GF-D8 (cell line): ENCODE results near the gene MED8.

ENCODE experiments used
- DNase-seq: peaks from one replicate; lab custom pipeline; 2025; lab: John Stamatoyannopoulos, UW

Gene MED8

GRCh38 chr1:43358746-43359693, 30.6 kb downstream of the MED8 start, which contains the start of gene CDC20:
TSS of gene CDC20 (plus strand) at chr1:43358981. CDS start at chr1:43359216, 235 bp downstream.
- DNase-seq = peak; percentile 88

GRCh38 chr1:43358121-43358745, 31.4 kb downstream of the MED8 start:
- DNase-seq = peak; percentile 59

- DNase-seq = no peak
These were observed 32.3 kb downstream of the MED8 start for GRCh38 chr1:43357251-43357650.

GRCh38 chr1:43354936-43355335, 34.7 kb downstream of the MED8 start:
- no peak for DNase-seq

- DNase-seq = no peak
These were observed 35.1 kb downstream of the MED8 start for GRCh38 chr1:43354471-43354870.

GRCh38 chr1:43352881-43353280, 36.7 kb downstream of the MED8 start:
- no peak for DNase-seq

GRCh38 chr1:43352351-43352705, 37.3 kb downstream of the MED8 start:
- no peak for DNase-seq

- no peak for DNase-seq
These were observed 37.9 kb downstream of the MED8 start for GRCh38 chr1:43351421-43352350.

GRCh38 chr1:43350976-43351375, 38.6 kb downstream of the MED8 start:
- no peak for DNase-seq

GRCh38 chr1:43349594-43350306, 39.9 kb downstream of the MED8 start:
- no peak for DNase-seq

- DNase-seq = no peak
These were observed 40.6 kb downstream of the MED8 start for GRCh38 chr1:43348809-43349593.

- DNase-seq = no peak
These were observed 41.2 kb downstream of the MED8 start for GRCh38 chr1:43348343-43348808.

- DNase-seq = no peak
These were observed 43.0 kb downstream of the MED8 start for GRCh38 chr1:43346636-43347035.

GRCh38 chr1:43345120-43345519, 44.5 kb downstream of the MED8 start:
- DNase-seq = no peak

- DNase-seq = no peak
These were observed 45.2 kb downstream of the MED8 start for GRCh38 chr1:43344267-43344850.

- no peak for DNase-seq
These were observed 49.0 kb downstream of the MED8 start for GRCh38 chr1:43340559-43340958.

GRCh38 chr1:43339584-43340232, 49.9 kb downstream of the MED8 start:
- no peak for DNase-seq

GRCh38 chr1:43338001-43338400, 51.6 kb downstream of the MED8 start:
- DNase-seq = no peak

- no peak for DNase-seq
These were observed 52.0 kb downstream of the MED8 start, which contains the start of gene MPL for GRCh38 chr1:43337588-43337987. TSS of gene MPL (plus strand) at chr1:43337818. CDS start at chr1:43337849, 31 bp downstream.
